SK-N-MC (cell line): Measurements from ENCODE around the gene SH3PXD2A.
A peak's percentile ranks its signal among the peaks of the same experiment; 100 is the strongest.

Source experiments
- DNase-seq: peaks from one replicate; pipeline ENCODE4 v3.0.0-alpha.2; 2011; ENCODE audit warnings: low read depth, low spot score
- H3K27ac ChIP-seq: fragments of 200-600 bp; sonication (generic); 2 replicates; pipeline ENCODE4 v1.5.1; 2016; ENCODE audit warnings: mixed run types
- H3K36me3 ChIP-seq: fragments of 200-600 bp; sonication (generic); 2 replicates; pipeline ENCODE4 v1.6.1; 2017; ENCODE audit warnings: antibody characterized with exemption, low read length, mixed read lengths; ENCODE audit not compliant: insufficient read depth
- H3K4me3 ChIP-seq: fragments of 200-600 bp; sonication (generic); 2 replicates; pipeline ENCODE4 v1.5.1; 2016
- H3K9ac ChIP-seq: fragments of 200-600 bp; sonication (generic); 2 replicates; pipeline ENCODE4 v1.8.0; 2017; ENCODE audit warnings: mixed run types, mixed read lengths; ENCODE audit not compliant: insufficient read length
- H3K9me3 ChIP-seq: fragments of 200-600 bp; sonication (generic); 2 replicates; pipeline ENCODE4 v1.6.1; 2017; ENCODE audit warnings: low read depth, mild to moderate bottlenecking, antibody characterized with exemption, low read length, moderate library complexity, mixed read lengths
- EZH2 ChIP-seq: fragments of 200-600 bp; sonication (generic); IDR thresholded peaks from one replicate; pipeline ENCODE4 v1.6.1; 2017; ENCODE audit warnings: antibody characterized with exemption
- FOXP2 ChIP-seq: optimal IDR thresholded peaks from 2 replicates; pipeline ENCODE3; 2011; ENCODE audit warnings: mild to moderate bottlenecking, moderate library complexity; ENCODE audit not compliant: insufficient read depth; ENCODE audit errors: extremely low read length, control extremely low read depth
- POLR2AphosphoS5 ChIP-seq: IDR thresholded peaks from 2 replicates; pipeline ENCODE4 v1.6.1; 2012; ENCODE audit warnings: mild to moderate bottlenecking, low read depth, low read length, borderline replicate concordance

Gene SH3PXD2A

GRCh38 chr10:103799341-103799740, 56.0 kb downstream of the SH3PXD2A start:
- no peak for DNase-seq
- Histone ChIP-seq H3K4me3 (no peak overlapping the region), H3K27ac (peak overlapping the region; percentile 77), H3K9ac (no peak overlapping the region), H3K36me3 (peaks cover 12% of the 10 kb centered on the region; the same call in 1 of the 2 replicates), H3K9me3 (no peaks in the 10 kb centered on the region)
- TF ChIP-seq EZH2: no peak
- no peak for TF ChIP-seq POLR2AphosphoS5
- no peak for TF ChIP-seq FOXP2

- Histone ChIP-seq H3K36me3 (peaks cover 12% of the 10 kb centered on the region; the same call in 1 of the 2 replicates), H3K4me3 (no peak overlapping the region), H3K27ac (peak overlapping the region; percentile 99), H3K9me3 (no peaks in the 10 kb centered on the region), H3K9ac (no peak overlapping the region)
- TF ChIP-seq POLR2AphosphoS5: no peak
- DNase-seq: no peak
Observed at GRCh38 chr10:103798511-103798910, 56.9 kb downstream of the SH3PXD2A start.

- H3K9ac ChIP-seq: no peak overlapping the region
- DNase-seq: no peak
- peak overlapping the region; percentile 99 for H3K27ac ChIP-seq
- peaks cover 12% of the 10 kb centered on the region; the same call in 1 of the 2 replicates for H3K36me3 ChIP-seq
- H3K4me3 ChIP-seq: no peak overlapping the region
- no peak for TF ChIP-seq EZH2
- no peak for TF ChIP-seq POLR2AphosphoS5
- TF ChIP-seq FOXP2: no peak
- no peaks in the 10 kb centered on the region for H3K9me3 ChIP-seq
Observed at GRCh38 chr10:103797857-103798256, 57.5 kb downstream of the SH3PXD2A start.

GRCh38 chr10:103795634-103796270, 59.6 kb downstream of the SH3PXD2A start:
- peak; percentile 38; the same call in 1 of the 2 replicates for TF ChIP-seq POLR2AphosphoS5
- TF ChIP-seq FOXP2: no peak
- peak overlapping the region; percentile 51 for H3K9ac ChIP-seq

GRCh38 chr10:103794996-103795395, 60.4 kb downstream of the SH3PXD2A start:
- peaks cover 14% of the 10 kb centered on the region; the same call in 1 of the 2 replicates for H3K36me3 ChIP-seq
- H3K4me3 ChIP-seq: no peak overlapping the region
- DNase-seq: no peak
- H3K9ac ChIP-seq: peak overlapping the region; percentile 51
- H3K27ac ChIP-seq: peak overlapping the region; percentile 99
- TF ChIP-seq POLR2AphosphoS5 (no peak), FOXP2 (no peak), EZH2 (no peak)
- H3K9me3 ChIP-seq: no peaks in the 10 kb centered on the region

More at GRCh38 chr10:103795634-103796270, 59.6 kb downstream of the SH3PXD2A start:
- Histone ChIP-seq H3K27ac (peak overlapping the region; percentile 99), H3K36me3 (peaks cover 14% of the 10 kb centered on the region; the same call in 1 of the 2 replicates), H3K9me3 (no peaks in the 10 kb centered on the region), H3K4me3 (no peak overlapping the region)
- peak; percentile 78 for DNase-seq

- TF ChIP-seq FOXP2 (no peak), EZH2 (no peak), POLR2AphosphoS5 (no peak)
- DNase-seq: no peak
- no peak overlapping the region for H3K4me3 ChIP-seq
- H3K36me3 ChIP-seq: peaks cover 8% of the 10 kb centered on the region; the same call in 1 of the 2 replicates
- no peaks in the 10 kb centered on the region for H3K9me3 ChIP-seq
- H3K9ac ChIP-seq: peak overlapping the region; percentile 41
- peak overlapping the region; percentile 99 for H3K27ac ChIP-seq
Observed at GRCh38 chr10:103793920-103794883, 61.2 kb downstream of the SH3PXD2A start.

GRCh38 chr10:103793429-103793828, 61.9 kb downstream of the SH3PXD2A start:
- Histone ChIP-seq H3K4me3 (no peak overlapping the region), H3K9me3 (no peaks in the 10 kb centered on the region), H3K27ac (peak overlapping the region; percentile 99), H3K9ac (no peak overlapping the region), H3K36me3 (peaks cover 5% of the 10 kb centered on the region; the same call in 1 of the 2 replicates)
- TF ChIP-seq EZH2: no peak
- no peak for TF ChIP-seq FOXP2
- no peak for TF ChIP-seq POLR2AphosphoS5
- DNase-seq: no peak

GRCh38 chr10:103792547-103792946, 62.8 kb downstream of the SH3PXD2A start:
- TF ChIP-seq EZH2: no peak
- TF ChIP-seq FOXP2: no peak
- TF ChIP-seq POLR2AphosphoS5: no peak
- Histone ChIP-seq H3K27ac (peak overlapping the region; percentile 99), H3K9me3 (no peaks in the 10 kb centered on the region), H3K4me3 (no peak overlapping the region), H3K36me3 (peaks cover 5% of the 10 kb centered on the region; the same call in 1 of the 2 replicates), H3K9ac (no peak overlapping the region)
- no peak for DNase-seq
